ENCODE measurements around the gene RNASE13. TPM values are rescaled to one million over a fixed set of nuclear protein-coding genes. Genes with fewer than 3 reads are reported as not detected.

RNASE13 gene
- total RNA-seq, 1 donor from 2014 or later = not detected

- H3K4me1 Mint-ChIP-seq (ENCODE audit: unreplicated experiment) = peaks cover 15% of the 10 kb centered on the region
- H3K27ac Mint-ChIP-seq (ENCODE audit: unreplicated experiment) = no peak overlapping the region
- no peaks in the 10 kb centered on the region for H3K9me3 Mint-ChIP-seq (ENCODE audit: unreplicated experiment)
- peaks cover 11% of the 10 kb centered on the region for H3K36me3 Mint-ChIP-seq (ENCODE audit: low read depth, unreplicated experiment)
- DNase-seq (ENCODE audit: low spot score) = no peak
- H3K4me3 Mint-ChIP-seq (ENCODE audit: unreplicated experiment) = no peak overlapping the region
- no peaks in the 10 kb centered on the region for H3K27me3 Mint-ChIP-seq (ENCODE audit: unreplicated experiment)
- TF ChIP-seq CTCF (IDR thresholded peaks at IDR 0.05; ENCODE audit: unreplicated experiment) = no peak
Measured at GRCh38 chr14:20999591-20999990, 35.0 kb downstream of the RNASE13 start.

GRCh38 chr14:20998674-20999366 lies 35.8 kb downstream of the RNASE13 start, which contains the start of gene SLC39A2:
SLC39A2 (plus strand) TSS chr14:20999293; CDS start chr14:20999447, 154 bp downstream.
- no peak for DNase-seq (ENCODE audit: low spot score)
- H3K36me3 Mint-ChIP-seq (ENCODE audit: low read depth, unreplicated experiment) = peaks cover 14% of the 10 kb centered on the region
- H3K4me1 Mint-ChIP-seq (ENCODE audit: unreplicated experiment) = peaks cover 14% of the 10 kb centered on the region
- TF ChIP-seq CTCF (IDR thresholded peaks at IDR 0.05; ENCODE audit: unreplicated experiment) = no peak
- no peaks in the 10 kb centered on the region for H3K27me3 Mint-ChIP-seq (ENCODE audit: unreplicated experiment)
- no peak within 1 kb of the TSS for H3K4me3 Mint-ChIP-seq (ENCODE audit: unreplicated experiment)
- no peaks in the 10 kb centered on the region for H3K9me3 Mint-ChIP-seq (ENCODE audit: unreplicated experiment)
- no peak within 1 kb of the TSS for H3K27ac Mint-ChIP-seq (ENCODE audit: unreplicated experiment)

GRCh38 chr14:20998139-20998538 lies 36.5 kb downstream of the RNASE13 start:
- TF ChIP-seq CTCF (IDR thresholded peaks at IDR 0.05; ENCODE audit: unreplicated experiment) = no peak
- Mint-ChIP-seq H3K9me3 (ENCODE audit: unreplicated experiment) (no peaks in the 10 kb centered on the region), H3K4me1 (ENCODE audit: unreplicated experiment) (peaks cover 14% of the 10 kb centered on the region), H3K27ac (ENCODE audit: unreplicated experiment) (no peak overlapping the region), H3K27me3 (ENCODE audit: unreplicated experiment) (no peaks in the 10 kb centered on the region), H3K36me3 (ENCODE audit: low read depth, unreplicated experiment) (peaks cover 16% of the 10 kb centered on the region), H3K4me3 (ENCODE audit: unreplicated experiment) (no peak overlapping the region)
- no peak for DNase-seq (ENCODE audit: low spot score)

GRCh38 chr14:20997564-20997963 lies 37.0 kb downstream of the RNASE13 start:
- H3K27me3 Mint-ChIP-seq (ENCODE audit: unreplicated experiment) = no peaks in the 10 kb centered on the region
- H3K4me1 Mint-ChIP-seq (ENCODE audit: unreplicated experiment) = peaks cover 14% of the 10 kb centered on the region
- H3K4me3 Mint-ChIP-seq (ENCODE audit: unreplicated experiment) = no peak overlapping the region
- H3K36me3 Mint-ChIP-seq (ENCODE audit: low read depth, unreplicated experiment) = peaks cover 18% of the 10 kb centered on the region
- TF ChIP-seq CTCF (IDR thresholded peaks at IDR 0.05; ENCODE audit: unreplicated experiment) = no peak
- H3K9me3 Mint-ChIP-seq (ENCODE audit: unreplicated experiment) = no peaks in the 10 kb centered on the region
- no peak for DNase-seq (ENCODE audit: low spot score)
- H3K27ac Mint-ChIP-seq (ENCODE audit: unreplicated experiment) = no peak overlapping the region

GRCh38 chr14:20997115-20997514 lies 37.5 kb downstream of the RNASE13 start:
- H3K9me3 Mint-ChIP-seq (ENCODE audit: unreplicated experiment) = no peaks in the 10 kb centered on the region
- H3K4me1 Mint-ChIP-seq (ENCODE audit: unreplicated experiment) = peaks cover 14% of the 10 kb centered on the region
- no peak overlapping the region for H3K27ac Mint-ChIP-seq (ENCODE audit: unreplicated experiment)
- TF ChIP-seq CTCF (IDR thresholded peaks at IDR 0.05; ENCODE audit: unreplicated experiment) = no peak
- no peaks in the 10 kb centered on the region for H3K27me3 Mint-ChIP-seq (ENCODE audit: unreplicated experiment)
- no peak for DNase-seq (ENCODE audit: low spot score)
- H3K4me3 Mint-ChIP-seq (ENCODE audit: unreplicated experiment) = no peak overlapping the region
- H3K36me3 Mint-ChIP-seq (ENCODE audit: low read depth, unreplicated experiment) = peaks cover 19% of the 10 kb centered on the region

All from endothelial cell (in vitro differentiated cells).